Right lobe of liver (tissue), 4 donors: ENCODE measurements around the gene ATP10A.

ENCODE experiments used
- POLR2A ChIP-seq: fragments of 450-650 bp; IDR thresholded peaks from one replicate; pipeline ENCODE4 v1.6.1; 2017; ENCODE audit warnings: antibody characterized with exemption, mild to moderate bottlenecking
- TF ChIP-seq, protein P1 (sequence below), 4 donors: fragments of 200-600 bp in 3 of 4; fragments of 450-650 bp in 1 of 4; IDR thresholded peaks; one replicate each; pipeline versions ENCODE4 v1.5.1 to v1.8.0; 2016 to 2022; ENCODE audit warnings: antibody characterized with exemption in 4 of 4, mild to moderate bottlenecking in 2 of 4
- donor health status: DM: no; HTN: no; CAD: no.
- donor health status: DM: no; HTN: no; CAD: no.
- donor health status: DM: no; HTN: yes; CAD: no.

DNA sequence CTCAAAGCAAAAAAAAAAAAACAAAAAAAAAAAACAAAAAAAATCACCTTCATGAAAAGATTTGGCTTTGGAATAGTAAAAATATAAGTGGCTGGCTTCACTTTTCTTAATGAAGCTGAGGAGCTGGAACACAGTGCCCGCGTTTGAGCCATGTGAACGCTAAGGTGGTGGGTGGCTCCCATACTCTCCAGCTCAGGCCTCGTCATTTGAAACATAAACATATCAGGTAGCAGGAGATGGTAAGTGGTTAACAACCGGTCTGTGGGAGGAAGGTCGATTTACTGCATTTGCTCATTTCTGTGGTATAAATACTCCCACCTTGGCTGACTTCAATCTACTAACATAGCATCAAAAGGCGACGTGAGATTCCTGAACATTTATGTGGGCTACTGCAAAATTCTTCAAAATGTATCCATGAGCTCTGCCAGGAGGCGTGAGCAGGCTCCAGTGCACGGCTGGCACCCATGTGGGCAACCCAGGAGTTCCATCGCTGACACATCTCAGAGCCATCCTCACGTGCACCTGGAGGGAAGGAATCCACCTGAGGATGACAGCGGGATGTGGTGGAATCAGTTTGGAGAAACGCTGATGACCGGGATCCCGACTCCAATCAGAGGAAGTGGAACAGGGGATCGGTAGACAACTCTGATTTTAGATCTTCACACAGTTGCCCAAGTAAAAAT is 157.6 kb downstream of the ATP10A start:
- TF ChIP-seq POLR2A: no peak
- TF ChIP-seq, protein P1, sequence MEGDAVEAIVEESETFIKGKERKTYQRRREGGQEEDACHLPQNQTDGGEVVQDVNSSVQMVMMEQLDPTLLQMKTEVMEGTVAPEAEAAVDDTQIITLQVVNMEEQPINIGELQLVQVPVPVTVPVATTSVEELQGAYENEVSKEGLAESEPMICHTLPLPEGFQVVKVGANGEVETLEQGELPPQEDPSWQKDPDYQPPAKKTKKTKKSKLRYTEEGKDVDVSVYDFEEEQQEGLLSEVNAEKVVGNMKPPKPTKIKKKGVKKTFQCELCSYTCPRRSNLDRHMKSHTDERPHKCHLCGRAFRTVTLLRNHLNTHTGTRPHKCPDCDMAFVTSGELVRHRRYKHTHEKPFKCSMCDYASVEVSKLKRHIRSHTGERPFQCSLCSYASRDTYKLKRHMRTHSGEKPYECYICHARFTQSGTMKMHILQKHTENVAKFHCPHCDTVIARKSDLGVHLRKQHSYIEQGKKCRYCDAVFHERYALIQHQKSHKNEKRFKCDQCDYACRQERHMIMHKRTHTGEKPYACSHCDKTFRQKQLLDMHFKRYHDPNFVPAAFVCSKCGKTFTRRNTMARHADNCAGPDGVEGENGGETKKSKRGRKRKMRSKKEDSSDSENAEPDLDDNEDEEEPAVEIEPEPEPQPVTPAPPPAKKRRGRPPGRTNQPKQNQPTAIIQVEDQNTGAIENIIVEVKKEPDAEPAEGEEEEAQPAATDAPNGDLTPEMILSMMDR (IDR thresholded peaks at IDR 0.05): no peak
